HEK293 (cell line): ENCODE measurements around the gene DISC1.

ENCODE experiments used
- CTCF ChIA-PET: fragments of 350-600 bp; formaldehyde crosslinking; extraction: SDS; loops from one replicate; lab custom pipeline; 2021; ENCODE audit warnings: antibody characterized with exemption; lab: Yijun Ruan, JAX
- POLR2A ChIA-PET: fragments of 300-600 bp; formaldehyde crosslinking; extraction: SDS; loops from one replicate; lab custom pipeline; 2020; ENCODE audit warnings: antibody characterized with exemption, inconsistent platforms; lab: Yijun Ruan, JAX
- H3K27ac ChIP-seq: fragments of 200-500 bp; sonication (Bioruptor generic); 2 replicates; pipeline ENCODE4 v1.5.1; 2014; ENCODE audit warnings: low read depth, low read length, control low read depth, inconsistent platforms; ENCODE audit errors: extremely low read depth
- H3K36me3 ChIP-seq, 2 experiments: fragments of 200-500 bp in 1 of 2; sonication (Bioruptor generic) in 1 of 2; 1 replicate in 1 of 2; 2 replicates in 1 of 2; pipeline ENCODE4 v1.5.1; 2014 to 2017; ENCODE audit warnings: inconsistent platforms in 2 of 2, low read length in 2 of 2; ENCODE audit not compliant: control insufficient read depth in 2 of 2, insufficient read depth in 1 of 2
- H3K4me1 ChIP-seq: fragments of 200-500 bp; sonication (Bioruptor generic); 2 replicates; pipeline ENCODE4 v1.5.1; 2014; ENCODE audit warnings: mild to moderate bottlenecking, low read length, inconsistent platforms; ENCODE audit not compliant: control insufficient read depth, insufficient read depth
- H3K4me3 ChIP-seq: 2 replicates; pipeline ENCODE4 v1.5.1; 2011; ENCODE audit warnings: low read depth, mild to moderate bottlenecking, control low read depth, low read length, moderate library complexity
- H3K9me3 ChIP-seq: fragments of 200-500 bp; sonication (Bioruptor generic); 2 replicates; pipeline ENCODE4 v1.5.1; 2014; ENCODE audit warnings: low read depth, low read length, inconsistent platforms; ENCODE audit not compliant: control insufficient read depth, insufficient read depth
- INSM2 ChIP-seq: fragments of 450-650 bp; formaldehyde crosslinking; IDR thresholded peaks from 2 replicates; pipeline ENCODE4 v1.5.1; 2016; ENCODE audit warnings: missing biosample characterization, missing genetic modification characterization
- KLF8 ChIP-seq: fragments of 450-650 bp; formaldehyde crosslinking; IDR thresholded peaks from 2 replicates; pipeline ENCODE4 v1.5.1; 2016; ENCODE audit warnings: missing biosample characterization, missing genetic modification characterization
- MYNN ChIP-seq: fragments of 450-650 bp; formaldehyde crosslinking; IDR thresholded peaks from 2 replicates; pipeline ENCODE4 v1.5.1; 2016; ENCODE audit warnings: missing biosample characterization, missing genetic modification characterization, borderline replicate concordance
- RBAK ChIP-seq: fragments of 450-650 bp; formaldehyde crosslinking; IDR thresholded peaks from 2 replicates; pipeline ENCODE4 v1.5.1; 2016; ENCODE audit warnings: missing biosample characterization, missing genetic modification characterization
- SALL2 ChIP-seq: fragments of 450-650 bp; formaldehyde crosslinking; IDR thresholded peaks from 2 replicates; pipeline ENCODE4 v1.5.0; 2017; ENCODE audit warnings: missing biosample characterization, mild to moderate bottlenecking, missing genetic modification characterization, borderline replicate concordance
- SCRT1 ChIP-seq: fragments of 450-650 bp; formaldehyde crosslinking; IDR thresholded peaks from 2 replicates; pipeline ENCODE4 v1.5.1; 2016; ENCODE audit warnings: missing biosample characterization, missing genetic modification characterization, borderline replicate concordance
- SP7 ChIP-seq: fragments of 450-650 bp; formaldehyde crosslinking; IDR thresholded peaks from 2 replicates; pipeline ENCODE4 v1.5.1; 2016; ENCODE audit warnings: missing biosample characterization, missing genetic modification characterization
- ZBTB10 ChIP-seq: fragments of 450-650 bp; formaldehyde crosslinking; IDR thresholded peaks from 2 replicates; pipeline ENCODE4 v1.5.1; 2016; ENCODE audit warnings: missing biosample characterization, missing genetic modification characterization
- ZBTB44 ChIP-seq: fragments of 450-650 bp; IDR thresholded peaks from 2 replicates; pipeline ENCODE4 v1.5.1; 2018; ENCODE audit warnings: missing biosample characterization, mild to moderate bottlenecking, missing genetic modification characterization
- ZNF121 ChIP-seq: fragments of 450-650 bp; formaldehyde crosslinking; IDR thresholded peaks from 2 replicates; pipeline ENCODE4 v1.5.1; 2016; ENCODE audit warnings: missing biosample characterization, missing genetic modification characterization
- ZNF174 ChIP-seq: fragments of 450-650 bp; formaldehyde crosslinking; IDR thresholded peaks from 2 replicates; pipeline ENCODE4 v1.5.0; 2017; ENCODE audit warnings: missing biosample characterization, mild to moderate bottlenecking, missing genetic modification characterization
- ZNF23 ChIP-seq: fragments of 450-650 bp; formaldehyde crosslinking; IDR thresholded peaks from 2 replicates; pipeline ENCODE4 v1.5.1; 2016; ENCODE audit warnings: missing biosample characterization, missing genetic modification characterization, borderline replicate concordance
- ZNF280D ChIP-seq: fragments of 450-650 bp; formaldehyde crosslinking; IDR thresholded peaks from 2 replicates; pipeline ENCODE4 v1.5.1; 2016; ENCODE audit warnings: missing biosample characterization, missing genetic modification characterization
- ZNF335 ChIP-seq: fragments of 450-650 bp; formaldehyde crosslinking; conservative IDR thresholded peaks from 2 replicates; pipeline ENCODE4 v1.5.1; 2016; ENCODE audit warnings: missing biosample characterization, missing genetic modification characterization
- ZNF37A ChIP-seq: fragments of 450-650 bp; IDR thresholded peaks from 2 replicates; pipeline ENCODE4 v1.5.1; 2018; ENCODE audit warnings: missing biosample characterization, missing genetic modification characterization
- ZNF558 ChIP-seq: fragments of 450-650 bp; formaldehyde crosslinking; IDR thresholded peaks from 2 replicates; pipeline ENCODE4 v1.5.1; 2016; ENCODE audit warnings: missing biosample characterization, missing genetic modification characterization
- ZNF600 ChIP-seq: fragments of 450-650 bp; formaldehyde crosslinking; IDR thresholded peaks from 2 replicates; pipeline ENCODE4 v1.5.1; 2016; ENCODE audit warnings: missing biosample characterization, missing genetic modification characterization
- ZNF701 ChIP-seq: fragments of 450-650 bp; formaldehyde crosslinking; IDR thresholded peaks from 2 replicates; pipeline ENCODE4 v1.5.1; 2016; ENCODE audit warnings: missing biosample characterization, missing genetic modification characterization
- ZNF830 ChIP-seq: fragments of 450-650 bp; IDR thresholded peaks from 2 replicates; pipeline ENCODE4 v1.5.0; 2018; ENCODE audit warnings: missing biosample characterization, missing genetic modification characterization, low read depth, mild to moderate bottlenecking, moderate library complexity

The DISC1 gene

GRCh38 chr1:231606712-231607111 lies 19.9 kb upstream of the DISC1 start:
- H3K27ac ChIP-seq = no peak overlapping the region
- no peak overlapping the region for H3K4me3 ChIP-seq
- no peaks in the 10 kb centered on the region for H3K36me3 ChIP-seq
- CTCF ChIA-PET = interaction anchor here (0.6 to 3.0 kb wide), 11 partner anchors 10 to 293 kb away, joined by 3 to 16 read pairs (median 4); no protein-coding TSS in a partner anchor
- peaks cover 17% of the 10 kb centered on the region; the same call in 1 of the 2 replicates for H3K4me1 ChIP-seq
- H3K9me3 ChIP-seq = no peaks in the 10 kb centered on the region
- TF ChIP-seq ZNF121 (no peak), ZNF830 (tag by site-specific recombination) (no peak), ZNF174 (no peak), RBAK (tag by site-specific recombination) (no peak), ZNF23 (no peak), SP7 (no peak), ZNF280D (tag by site-specific recombination) (no peak), INSM2 (no peak), KLF8 (no peak), SALL2 (tag by site-specific recombination) (no peak), ZBTB44 (tag by site-specific recombination) (no peak), ZNF37A (tag by site-specific recombination) (no peak), SCRT1 (tag by site-specific recombination) (no peak), MYNN (tag by site-specific recombination) (no peak), ZNF701 (tag by site-specific recombination) (no peak), ZNF558 (tag by site-specific recombination) (no peak), ZNF335 (tag by site-specific recombination) (no peak), ZNF600 (tag by site-specific recombination) (no peak), ZBTB10 (no peak)
- POLR2A ChIA-PET = interaction anchor here (1.2 to 1.3 kb wide), 2 partner anchors 19 to 245 kb away, joined by 3 read pairs; no protein-coding TSS in a partner anchor
